Activated T-cell treated with anti-CD3 and anti-CD28 coated beads, Interleukin-2, amount 50 U/mL, for 48 hours (primary cell): ENCODE measurements around the gene LGALSL.
"Not testable (repeated sequence)": the region's sequence is repeated elsewhere in the genome, so short reads cannot be mapped to it uniquely, and the experiment has no call there.

Experiments
- DNase-seq, 2 experiments: peaks; one replicate each; pipeline ENCODE4 v3.0.0-alpha.2; 2020

The LGALSL gene

GRCh38 chr2:64442801-64443429 lies 11.0 kb upstream of the LGALSL start:
- DNase-seq: no peak

GRCh38 chr2:64445970-64446369 lies 8.0 kb upstream of the LGALSL start:
- not testable (repeated sequence) for DNase-seq

GRCh38 chr2:64447317-64448040 lies 6.5 kb upstream of the LGALSL start:
- DNase-seq: no peak

GRCh38 chr2:64448041-64448426 lies 5.9 kb upstream of the LGALSL start:
- DNase-seq: no peak

GRCh38 chr2:64451051-64451450 lies 2.9 kb upstream of the LGALSL start:
- DNase-seq: no peak

- peak; percentile 59 to 73 for DNase-seq
Measured at GRCh38 chr2:64454386-64455332, 697 bp downstream of the LGALSL start.

- DNase-seq: no peak
Measured at GRCh38 chr2:64455545-64455944, 1.6 kb downstream of the LGALSL start.

GRCh38 chr2:64456293-64456692 lies 2.3 kb downstream of the LGALSL start:
- no peak for DNase-seq

- DNase-seq: no peak
Measured at GRCh38 chr2:64457524-64457923, 3.6 kb downstream of the LGALSL start.

GRCh38 chr2:64459575-64459974 lies 5.6 kb downstream of the LGALSL start:
- no peak for DNase-seq

GRCh38 chr2:64460330-64460729 lies 6.4 kb downstream of the LGALSL start:
- no peak for DNase-seq

GRCh38 chr2:64461271-64462058 lies 7.5 kb downstream of the LGALSL start:
- DNase-seq: no peak

- no peak for DNase-seq
Measured at GRCh38 chr2:64462171-64462570, 8.2 kb downstream of the LGALSL start.

GRCh38 chr2:64462940-64463700 lies 9.2 kb downstream of the LGALSL start:
- no peak for DNase-seq

- DNase-seq: no peak
Measured at GRCh38 chr2:64463781-64464180, 9.8 kb downstream of the LGALSL start.

GRCh38 chr2:64466478-64467085 lies 12.6 kb downstream of the LGALSL start:
- no peak for DNase-seq

GRCh38 chr2:64467096-64467843 lies 13.3 kb downstream of the LGALSL start:
- no peak for DNase-seq

GRCh38 chr2:64469261-64469660 lies 15.3 kb downstream of the LGALSL start:
- no peak for DNase-seq

- no peak for DNase-seq
Measured at GRCh38 chr2:64470071-64470470, 16.1 kb downstream of the LGALSL start.

GRCh38 chr2:64470766-64471295 lies 16.9 kb downstream of the LGALSL start:
- no peak for DNase-seq
